ENCODE results near the gene COL3A1.

DNA sequence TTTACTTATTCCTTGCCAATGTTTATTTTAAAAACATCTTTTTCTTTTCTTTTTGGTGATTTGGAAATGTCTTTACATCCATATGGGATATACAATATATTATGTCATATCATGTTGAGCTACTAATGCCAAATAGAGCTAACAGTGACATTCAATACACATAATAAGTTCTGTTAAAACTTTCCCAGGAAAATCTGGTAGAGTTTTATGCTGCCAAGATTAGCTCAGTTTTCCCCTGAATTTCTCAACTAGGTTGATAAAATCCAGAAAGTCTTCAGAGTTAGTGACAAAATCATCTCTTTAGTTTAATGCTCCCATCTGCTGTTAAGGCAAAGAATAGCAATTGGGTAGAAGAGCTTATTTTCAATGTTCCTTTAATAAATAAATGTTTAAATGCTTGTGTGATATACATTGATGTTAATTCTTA is 9.9 kb downstream of the COL3A1 start:
- no peak for TF ChIP-seq BHLHE40 (IDR thresholded peaks at IDR 0.05; ENCODE audit: borderline replicate concordance)
- TF ChIP-seq FOXM1 (IDR thresholded peaks at IDR 0.05; ENCODE audit: borderline replicate concordance): no peak
- no peak for TF ChIP-seq SP1 (IDR thresholded peaks at IDR 0.05)
- no peak for TF ChIP-seq TARDBP (IDR thresholded peaks at IDR 0.05)
- no peak for TF ChIP-seq LEF1 (IDR thresholded peaks at IDR 0.05; ENCODE audit: borderline replicate concordance)
- TF ChIP-seq SUZ12 (IDR thresholded peaks at IDR 0.05): no peak
- no peak for TF ChIP-seq L3MBTL2 (conservative IDR thresholded peaks at IDR 0.05)
- no peak for TF ChIP-seq ARNT (IDR thresholded peaks at IDR 0.05)
- no peak for TF ChIP-seq CTBP1 (IDR thresholded peaks at IDR 0.05; ENCODE audit: borderline replicate concordance)
- TF ChIP-seq ZNF384 (IDR thresholded peaks at IDR 0.05): no peak
- TF ChIP-seq PKNOX1 (IDR thresholded peaks at IDR 0.05): no peak

Measured in HEK293T (cell line).